NCI-H748 treated with DMSO at 0.1 percent for 48 hours (cell line): ENCODE data around the gene FARS2.

ENCODE experiments used
- DNase-seq: peaks from one replicate; lab custom pipeline; 2025; lab: John Stamatoyannopoulos, UW

FARS2 gene

DNA sequence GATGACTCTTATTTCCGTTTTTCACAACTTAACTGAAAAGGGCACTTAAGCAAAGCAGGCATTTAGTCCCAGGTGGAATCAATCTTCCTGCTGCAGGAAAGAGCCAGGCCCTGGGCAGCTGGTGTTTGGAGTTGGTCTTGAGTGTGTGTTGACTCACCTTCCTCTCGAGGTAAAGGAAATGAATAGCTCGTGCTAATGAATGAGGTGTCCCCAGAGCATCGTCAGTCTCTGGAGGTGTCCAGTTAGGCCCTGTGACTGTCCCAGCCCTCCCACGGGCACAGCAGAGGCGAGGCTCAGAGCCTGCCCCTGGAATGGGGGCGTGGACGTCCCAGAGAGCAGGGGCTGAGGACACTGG lies 467.7 kb downstream of the FARS2 start:
- no peak for DNase-seq

DNA sequence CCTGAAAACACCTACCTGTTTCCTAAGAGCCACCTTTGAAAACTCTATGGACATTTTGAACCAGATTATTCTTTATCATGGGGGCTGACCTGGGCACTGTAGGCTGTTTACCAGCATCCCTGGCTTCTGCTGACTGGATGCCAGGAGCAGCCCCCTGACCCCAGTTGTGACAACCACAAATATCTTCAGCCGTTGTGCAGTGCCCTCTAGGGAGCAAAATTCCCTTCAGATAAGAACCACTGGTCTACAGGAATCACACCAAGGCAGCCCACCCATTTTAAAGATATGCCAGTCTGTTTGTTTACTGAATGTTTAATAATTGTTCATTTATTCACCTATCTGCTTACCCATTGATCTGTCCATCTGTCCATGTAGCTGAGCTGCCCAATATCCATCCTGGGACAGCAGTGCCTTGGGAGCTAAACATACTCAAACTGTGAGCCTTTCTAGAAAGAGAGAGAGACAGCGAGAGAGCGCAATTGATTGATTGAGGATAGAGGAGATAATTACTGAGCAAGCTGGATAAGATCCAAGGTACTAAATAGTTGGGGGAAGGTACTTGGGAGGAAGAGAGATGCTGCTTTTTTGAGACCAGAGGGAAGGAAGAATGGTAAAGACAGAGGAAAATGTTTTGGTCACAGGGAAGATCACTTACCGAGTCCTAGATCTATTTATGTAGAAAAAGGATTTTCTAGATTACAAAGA lies 468.7 kb downstream of the FARS2 start:
- no peak for DNase-seq

DNA sequence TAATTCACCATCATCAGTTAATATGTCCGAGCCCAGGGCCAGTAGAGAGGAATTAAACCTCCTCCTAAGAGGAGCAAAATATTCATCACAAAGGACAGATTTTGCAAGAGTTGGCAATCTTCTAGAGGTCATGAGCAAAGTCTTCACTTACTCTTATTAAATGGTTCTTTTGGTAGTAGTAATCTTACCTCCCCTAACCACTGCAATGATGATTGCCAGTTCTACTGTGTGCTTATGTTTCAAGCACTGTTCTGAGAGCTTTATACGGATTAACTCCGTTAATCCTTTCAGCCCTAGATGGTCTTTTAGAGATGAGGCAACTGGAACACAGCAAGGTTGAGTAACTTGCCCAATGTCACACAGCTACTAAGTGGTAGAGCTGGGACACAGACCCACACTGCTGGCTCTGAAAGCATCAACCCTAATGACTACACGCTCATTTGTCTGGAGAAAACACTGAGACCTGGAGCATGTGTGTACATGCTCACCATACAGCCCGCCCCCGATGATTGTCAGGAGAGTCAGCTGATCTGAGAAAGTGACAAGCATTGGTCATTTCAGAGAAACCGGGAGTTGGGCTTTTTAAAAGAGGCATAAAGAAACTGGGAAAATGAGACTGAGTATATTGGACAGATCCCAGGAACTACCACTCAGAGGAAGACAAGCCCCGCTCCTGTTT lies 469.4 kb downstream of the FARS2 start:
- no peak for DNase-seq

- DNase-seq = no peak
These were observed 470.1 kb downstream of the FARS2 start for GRCh38 chr6:5731435-5731834.

GRCh38 chr6:5732496-5732895 lies 471.2 kb downstream of the FARS2 start:
- no peak for DNase-seq

GRCh38 chr6:5736016-5736738 lies 474.9 kb downstream of the FARS2 start:
- DNase-seq = no peak

DNA sequence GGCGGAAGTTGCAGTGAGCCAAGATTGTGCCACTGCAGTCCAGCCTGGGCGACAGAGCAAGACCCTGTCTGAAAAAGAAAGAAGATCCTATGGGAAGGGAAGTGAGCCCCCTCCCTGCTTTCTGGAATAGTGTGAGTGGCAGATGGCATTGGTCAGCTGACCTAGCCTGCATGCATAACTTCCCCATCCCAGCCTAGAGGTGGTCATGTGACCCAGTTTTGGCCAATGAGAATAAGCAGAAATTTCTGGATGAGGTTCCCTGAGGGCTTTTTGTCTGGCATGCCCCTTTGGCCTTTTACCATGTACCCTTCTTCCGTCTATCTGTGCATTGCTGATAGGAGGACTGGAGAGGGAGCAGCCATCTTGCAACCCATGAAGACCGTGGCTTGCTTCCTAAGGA lies 476.1 kb downstream of the FARS2 start:
- no peak for DNase-seq

- no peak for DNase-seq
These were observed 476.9 kb downstream of the FARS2 start for GRCh38 chr6:5738211-5738610.

- DNase-seq = no peak
These were observed 483.2 kb downstream of the FARS2 start for GRCh38 chr6:5744497-5744896.

- DNase-seq = no peak
These were observed 483.8 kb downstream of the FARS2 start for GRCh38 chr6:5745081-5745480.

- no peak for DNase-seq
These were observed 484.9 kb downstream of the FARS2 start for GRCh38 chr6:5746053-5746758.

- DNase-seq = no peak
These were observed 485.4 kb downstream of the FARS2 start for GRCh38 chr6:5746759-5747130.

DNA sequence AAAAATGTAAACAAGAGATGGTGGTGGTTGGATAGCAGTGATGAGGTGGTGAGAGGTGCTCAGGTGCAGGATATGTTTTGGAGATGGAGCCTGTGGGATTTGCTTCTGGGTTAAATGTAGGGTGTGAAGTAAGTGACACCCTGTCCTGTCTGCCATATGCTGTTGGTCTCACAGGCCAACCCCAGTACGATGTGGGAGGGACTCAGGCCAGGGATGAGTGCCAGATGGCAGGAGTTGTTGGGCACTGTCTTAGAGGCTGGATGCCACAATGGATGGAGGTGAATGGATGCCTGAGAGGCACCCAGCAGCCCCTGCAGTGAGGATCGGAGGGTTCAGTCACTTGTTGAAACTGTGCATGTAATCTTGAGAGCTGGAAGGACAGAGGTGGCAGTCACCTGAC lies 486.1 kb downstream of the FARS2 start:
- no peak for DNase-seq

DNA sequence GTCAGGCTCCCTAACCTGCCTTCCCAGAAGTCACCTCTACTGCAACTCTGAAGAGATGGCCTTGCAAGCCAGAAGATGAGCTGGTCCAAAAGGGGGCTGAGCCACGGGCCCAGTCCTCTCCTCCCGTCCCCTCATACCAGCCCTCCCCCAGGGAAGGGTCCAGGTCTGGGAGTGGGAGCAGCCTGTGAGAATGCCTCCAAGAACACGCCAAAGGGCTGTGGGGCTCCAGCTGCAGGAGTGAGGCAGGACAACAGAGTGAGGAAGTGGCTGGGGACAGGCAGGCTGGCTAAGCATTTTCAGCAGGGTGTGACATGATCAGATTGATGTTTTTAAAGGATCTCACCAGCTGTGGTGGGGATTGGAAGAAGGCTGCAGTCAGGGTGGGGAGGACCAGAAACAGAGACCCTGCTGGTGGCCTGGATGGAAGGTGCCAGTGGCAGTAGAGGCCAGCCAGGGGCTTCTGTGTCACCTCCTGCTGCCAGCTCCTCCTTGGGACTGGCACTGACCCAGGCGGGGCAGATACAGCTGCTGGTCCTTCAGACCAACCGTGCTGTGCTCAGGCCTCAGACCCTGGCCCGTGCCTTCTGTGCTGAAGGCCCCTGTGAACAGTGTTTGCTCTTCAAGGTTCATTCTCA lies 487.8 kb downstream of the FARS2 start:
- DNase-seq = no peak

GRCh38 chr6:5749651-5750215 lies 488.4 kb downstream of the FARS2 start:
- no peak for DNase-seq

DNA sequence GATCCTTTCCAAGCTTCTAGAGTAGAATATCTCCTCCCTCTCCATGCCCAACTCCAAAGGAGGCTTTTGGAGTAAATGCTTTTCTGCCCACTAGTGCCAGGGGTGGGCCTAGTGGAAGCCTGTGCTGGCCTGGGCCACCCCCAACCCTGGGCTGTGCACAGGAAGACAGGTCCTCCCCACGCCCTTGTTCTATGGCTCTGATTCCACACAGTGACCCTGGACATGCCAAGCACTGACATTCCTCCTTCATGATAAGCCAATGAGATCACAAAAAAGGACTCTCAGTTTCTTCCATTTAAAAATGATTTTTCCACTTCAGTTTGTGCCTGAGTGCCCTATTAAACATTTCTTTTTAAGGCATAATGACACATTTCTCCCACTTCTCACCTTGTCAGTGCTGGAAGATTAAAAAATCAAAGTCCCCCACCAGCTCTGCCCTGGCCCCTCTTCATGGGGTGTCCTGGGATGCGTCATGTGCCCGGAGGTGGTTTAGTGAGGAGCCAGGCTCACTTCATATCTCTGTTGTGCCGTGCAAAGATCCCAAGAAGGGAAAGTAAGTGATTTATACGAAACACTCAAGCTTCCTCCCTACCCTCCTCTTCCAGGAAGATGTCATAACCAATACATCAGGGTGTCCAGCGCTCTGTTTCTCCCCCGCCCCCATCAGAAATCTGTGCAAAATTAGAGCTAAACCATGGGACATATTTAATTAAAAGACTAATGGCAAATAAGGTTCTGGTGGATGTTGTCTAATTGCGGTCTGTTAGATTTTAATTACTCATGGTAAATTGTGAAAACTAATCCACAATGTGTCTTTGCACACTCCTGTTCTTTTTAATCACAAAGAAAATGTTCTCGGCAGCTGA lies 490.4 kb downstream of the FARS2 start:
- no peak for DNase-seq

- DNase-seq = no peak
These were observed 491.0 kb downstream of the FARS2 start for GRCh38 chr6:5752391-5752680.

DNA sequence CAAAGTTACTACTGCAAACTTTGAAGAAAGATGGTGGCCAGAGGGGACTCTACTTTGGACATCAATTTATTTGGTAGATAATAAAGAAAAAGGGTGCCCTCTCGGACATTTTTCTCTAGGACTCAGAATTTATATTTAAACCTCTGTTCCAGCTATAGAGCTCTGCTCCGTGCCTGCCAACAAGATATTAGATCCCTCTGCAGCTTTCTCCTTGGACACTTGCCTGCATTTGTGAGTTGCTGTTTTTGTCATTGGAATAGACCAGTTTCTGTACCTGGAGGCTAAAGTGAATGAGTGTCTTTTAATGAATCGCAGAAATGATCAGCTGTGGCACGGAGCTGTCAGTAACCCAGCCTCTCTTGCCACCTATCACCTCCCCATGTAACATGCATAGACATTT lies 491.9 kb downstream of the FARS2 start:
- DNase-seq = no peak

DNA sequence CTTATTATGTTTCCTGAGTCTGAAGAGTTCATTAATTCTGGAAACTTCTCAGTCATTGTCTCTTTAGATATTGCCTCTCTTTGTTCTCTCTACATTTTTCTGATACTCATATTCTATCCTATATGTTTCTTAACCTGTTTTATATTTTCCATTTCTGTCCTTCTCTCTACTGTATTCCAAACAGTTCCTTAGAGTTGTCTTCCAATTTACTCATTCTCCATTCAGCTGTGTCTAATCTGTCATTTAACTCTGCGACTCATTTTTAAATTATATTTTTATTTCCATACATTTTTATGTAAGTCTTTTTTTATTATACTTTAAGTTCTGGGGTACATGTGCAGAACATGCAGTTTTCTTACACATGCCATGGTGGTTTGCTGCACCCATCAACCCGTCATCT lies 493.6 kb downstream of the FARS2 start:
- no peak for DNase-seq

DNA sequence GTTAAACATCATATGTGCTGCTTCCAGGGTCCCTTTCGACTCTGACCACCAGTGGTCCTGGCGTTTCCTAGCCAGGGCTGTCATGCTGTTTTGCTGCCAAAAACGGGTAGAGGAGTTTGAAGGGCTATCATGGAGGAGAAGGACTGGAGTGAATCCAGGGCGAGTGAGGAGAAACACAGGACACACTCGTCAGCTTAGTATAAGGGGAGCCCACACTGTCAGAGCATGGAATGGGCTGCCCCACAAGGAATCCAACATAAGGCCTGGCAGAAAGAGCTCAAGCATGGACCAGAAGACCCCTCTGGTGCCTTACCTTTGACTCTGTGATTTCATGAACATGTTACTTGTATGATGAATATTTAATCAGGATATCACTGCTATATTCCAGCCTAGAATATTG lies 498.3 kb downstream of the FARS2 start:
- no peak for DNase-seq

- no peak for DNase-seq
These were observed 500.1 kb downstream of the FARS2 start for GRCh38 chr6:5761370-5761769.
